Calu3 (cell line): ENCODE results near the gene TMBIM1. TPM values are rescaled to one million over a fixed set of nuclear protein-coding genes. Genes with fewer than 3 reads are reported as not detected.
A peak's percentile ranks its signal among the peaks of the same experiment; 100 is the strongest.

Source experiments
- BruUV-seq: library from RNA; stranded (reverse); fragments of 400-500 nt; replicated peaks from 2 replicates; lab custom pipeline; 2021; lab: Mats Ljungman, UMichigan
- CTCF ChIA-PET: fragments of 300-600 bp; sonication (Branson Sonifier 250); formaldehyde crosslinking; loops from one replicate; lab custom pipeline; 2022; ENCODE audit warnings: antibody characterized with exemption; lab: Charles Lee
- DNase-seq: peaks from one replicate; pipeline ENCODE4 v3.0.0; 2022
- H3K27ac Mint-ChIP-seq: one replicate; pipeline ENCODE4 v1.8.0; 2022; ENCODE audit warnings: mixed read lengths; ENCODE audit not compliant: unreplicated experiment
- H3K27me3 Mint-ChIP-seq: one replicate; pipeline ENCODE4 v1.8.0; 2022; ENCODE audit warnings: mixed read lengths; ENCODE audit not compliant: unreplicated experiment
- H3K36me3 Mint-ChIP-seq: one replicate; pipeline ENCODE4 v1.8.0; 2022; ENCODE audit warnings: mild to moderate bottlenecking, moderate library complexity, mixed read lengths; ENCODE audit not compliant: insufficient read depth, unreplicated experiment
- H3K4me1 Mint-ChIP-seq: one replicate; pipeline ENCODE4 v1.8.0; 2022; ENCODE audit warnings: mild to moderate bottlenecking, low read depth, mixed read lengths; ENCODE audit not compliant: unreplicated experiment
- H3K4me3 Mint-ChIP-seq: one replicate; pipeline ENCODE4 v1.8.0; 2022; ENCODE audit warnings: mild to moderate bottlenecking, low read depth, moderate library complexity, mixed read lengths; ENCODE audit not compliant: unreplicated experiment
- H3K9me3 Mint-ChIP-seq: one replicate; pipeline ENCODE4 v1.8.0; 2022; ENCODE audit warnings: low read depth, mixed read lengths; ENCODE audit not compliant: unreplicated experiment
- intact Hi-C: fragments of 100-400 bp; cut with micrococcal nuclease; formaldehyde crosslinking; loops from one replicate; pipeline ENCODE4 v1.10.0; 2022; ENCODE audit not compliant: unreplicated experiment
- total RNA-seq: library from RNA; stranded (reverse); gene quantifications from 2 replicates; pipeline ENCODE4 v1.2.3, GENCODE V29; 2022
- TF ChIP-seq, protein P1 (sequence below): fragments of 200-600 bp; IDR thresholded peaks from one replicate; pipeline ENCODE4 v1.8.0; 2022; ENCODE audit warnings: antibody characterized with exemption; ENCODE audit not compliant: unreplicated experiment

The TMBIM1 gene
- total RNA-seq, 1 experiment from 2014 or later = 229 TPM

DNA sequence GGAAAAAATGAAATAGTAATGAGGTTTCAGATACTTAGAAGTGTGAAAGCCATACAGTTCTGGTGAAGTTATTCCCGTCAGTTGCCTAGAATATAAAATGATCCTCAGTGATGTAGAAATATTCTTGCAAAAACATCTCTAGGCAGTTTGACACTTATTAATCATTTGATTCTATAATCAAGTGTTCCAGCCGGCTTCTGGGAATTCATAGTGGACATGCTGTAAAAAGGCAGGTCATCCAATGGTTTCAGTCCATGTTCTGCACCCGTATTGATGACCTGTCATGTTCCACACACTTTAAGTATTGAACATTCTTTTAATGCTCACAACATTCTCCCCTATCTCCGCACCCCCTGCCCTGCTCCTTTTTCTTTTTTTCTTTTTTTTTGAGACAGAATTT, 55.5 kb downstream of the TMBIM1 start:
- no peaks in the 10 kb centered on the region for H3K27me3 Mint-ChIP-seq
- H3K9me3 Mint-ChIP-seq = no peaks in the 10 kb centered on the region
- BruUV-seq = no TSS peak
- DNase-seq = no peak
- H3K4me3 Mint-ChIP-seq = no peak overlapping the region
- CTCF ChIA-PET = interaction anchor here (0.7 kb wide), 1 partner anchor 11 kb away, joined by 3 read pairs; no protein-coding TSS in a partner anchor
- H3K4me1 Mint-ChIP-seq = peaks cover 22% of the 10 kb centered on the region
- H3K27ac Mint-ChIP-seq = no peak overlapping the region
- intact Hi-C loops = no loop called here
- H3K36me3 Mint-ChIP-seq = peaks cover 85% of the 10 kb centered on the region
- TF ChIP-seq, protein P1, sequence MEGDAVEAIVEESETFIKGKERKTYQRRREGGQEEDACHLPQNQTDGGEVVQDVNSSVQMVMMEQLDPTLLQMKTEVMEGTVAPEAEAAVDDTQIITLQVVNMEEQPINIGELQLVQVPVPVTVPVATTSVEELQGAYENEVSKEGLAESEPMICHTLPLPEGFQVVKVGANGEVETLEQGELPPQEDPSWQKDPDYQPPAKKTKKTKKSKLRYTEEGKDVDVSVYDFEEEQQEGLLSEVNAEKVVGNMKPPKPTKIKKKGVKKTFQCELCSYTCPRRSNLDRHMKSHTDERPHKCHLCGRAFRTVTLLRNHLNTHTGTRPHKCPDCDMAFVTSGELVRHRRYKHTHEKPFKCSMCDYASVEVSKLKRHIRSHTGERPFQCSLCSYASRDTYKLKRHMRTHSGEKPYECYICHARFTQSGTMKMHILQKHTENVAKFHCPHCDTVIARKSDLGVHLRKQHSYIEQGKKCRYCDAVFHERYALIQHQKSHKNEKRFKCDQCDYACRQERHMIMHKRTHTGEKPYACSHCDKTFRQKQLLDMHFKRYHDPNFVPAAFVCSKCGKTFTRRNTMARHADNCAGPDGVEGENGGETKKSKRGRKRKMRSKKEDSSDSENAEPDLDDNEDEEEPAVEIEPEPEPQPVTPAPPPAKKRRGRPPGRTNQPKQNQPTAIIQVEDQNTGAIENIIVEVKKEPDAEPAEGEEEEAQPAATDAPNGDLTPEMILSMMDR = no peak

DNA sequence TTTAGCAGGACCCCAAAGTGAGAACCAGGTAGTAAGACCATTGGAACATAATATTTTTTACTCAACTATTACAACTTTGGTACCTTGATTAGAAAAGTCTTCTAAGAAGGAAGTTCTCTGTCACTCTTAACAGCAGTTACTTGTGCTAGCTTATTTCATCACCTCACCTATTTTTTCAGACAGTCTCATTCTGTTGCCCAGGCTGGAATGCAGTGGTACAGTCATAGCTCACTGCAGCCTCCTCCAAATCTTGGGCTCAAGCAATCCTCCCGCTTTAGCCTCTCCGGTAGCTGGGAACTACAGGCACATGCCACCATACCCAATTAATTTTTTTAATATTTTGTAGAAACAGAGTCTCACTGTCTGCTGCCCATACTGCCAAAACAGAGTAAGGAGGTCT, 57.3 kb downstream of the TMBIM1 start:
- DNase-seq = no peak
- BruUV-seq = no TSS peak
- Mint-ChIP-seq H3K36me3 (peaks cover 96% of the 10 kb centered on the region), H3K4me1 (peaks cover 36% of the 10 kb centered on the region), H3K27me3 (no peaks in the 10 kb centered on the region), H3K27ac (no peak overlapping the region), H3K4me3 (no peak overlapping the region), H3K9me3 (no peaks in the 10 kb centered on the region)
- TF ChIP-seq, protein P1 = no peak
- intact Hi-C loops = no loop called here
- CTCF ChIA-PET = no interaction called here

- intact Hi-C loops = no loop called here
- peaks cover 36% of the 10 kb centered on the region for H3K4me1 Mint-ChIP-seq
- H3K9me3 Mint-ChIP-seq = no peaks in the 10 kb centered on the region
- H3K4me3 Mint-ChIP-seq = no peak overlapping the region
- BruUV-seq = TSS peak; percentile 2
- CTCF ChIA-PET = no interaction called here
- no peaks in the 10 kb centered on the region for H3K27me3 Mint-ChIP-seq
- no peak overlapping the region for H3K27ac Mint-ChIP-seq
- TF ChIP-seq, protein P1 = no peak
- peaks cover 95% of the 10 kb centered on the region for H3K36me3 Mint-ChIP-seq
- no peak for DNase-seq
Observed at GRCh38 chr2:218234521-218234920, 57.8 kb downstream of the TMBIM1 start.

- no peaks in the 10 kb centered on the region for H3K27me3 Mint-ChIP-seq
- H3K4me1 Mint-ChIP-seq = peaks cover 46% of the 10 kb centered on the region
- no peak overlapping the region for H3K4me3 Mint-ChIP-seq
- no peaks in the 10 kb centered on the region for H3K9me3 Mint-ChIP-seq
- H3K36me3 Mint-ChIP-seq = peaks cover 95% of the 10 kb centered on the region
- TF ChIP-seq, protein P1 = no peak
- CTCF ChIA-PET = no interaction called here
- peak overlapping the region; percentile 58 for H3K27ac Mint-ChIP-seq
- no TSS peak for BruUV-seq
- no peak for DNase-seq
- intact Hi-C loops = no loop called here
Observed at GRCh38 chr2:218233543-218233942, 58.8 kb downstream of the TMBIM1 start.
